Esophagus squamous epithelium (tissue), 4 donors: ENCODE measurements around the gene DNM3.

ENCODE experiments used
- CTCF ChIP-seq, 6 experiments: fragments of 450-650 bp in 4 of 6; fragments of 200-600 bp in 2 of 6; sonication (generic) in 2 of 6; IDR thresholded peaks; one replicate each; pipeline ENCODE4 v1.5.1; 2016 to 2019; ENCODE audit warnings: antibody characterized with exemption in 6 of 6, mild to moderate bottlenecking in 4 of 6, moderate library complexity in 4 of 6
- POLR2A ChIP-seq, 4 donors: fragments of 450-650 bp; IDR thresholded peaks; one replicate each; pipeline ENCODE4 v1.6.1; 2017; ENCODE audit warnings: antibody characterized with exemption in 4 of 4, mild to moderate bottlenecking in 4 of 4, moderate library complexity in 3 of 4

GRCh38 chr1:171816300-171816901, 24.9 kb upstream of the DNM3 start:
- TF ChIP-seq CTCF (IDR thresholded peaks at IDR 0.05) (no peak), POLR2A (IDR thresholded peaks at IDR 0.05) (no peak)
